IMR-90 (cell line): ENCODE measurements around the gene AKAP3. TPM values are rescaled to one million over a fixed set of nuclear protein-coding genes. Genes with fewer than 3 reads are reported as not detected.

Experiments
- ATAC-seq: fragments of 200-7000 bp; cut with Tn5 transposase; 2 replicates; pipeline ENCODE4 v1.9.1; 2020; ENCODE audit warnings: low read depth, mild to moderate bottlenecking, moderate library complexity
- BruUV-seq: library from RNA; stranded (reverse); fragments of 400-500 nt; replicated peaks from 2 replicates; lab custom pipeline; 2021; lab: Mats Ljungman, UMichigan
- CTCF ChIA-PET: fragments of 300-600 bp; formaldehyde crosslinking; extraction: SDS; loops from one replicate; lab custom pipeline; 2021; ENCODE audit warnings: antibody characterized with exemption; lab: Yijun Ruan, JAX
- POLR2A ChIA-PET: fragments of 300-600 bp; sonication (Branson Sonifier 250); formaldehyde crosslinking; loops from one replicate; lab custom pipeline; 2022; ENCODE audit warnings: antibody characterized with exemption; ENCODE audit not compliant: unreplicated experiment; lab: Charles Lee
- DNase-seq: peaks from one replicate; pipeline ENCODE4 v3.0.0; 2013
- H2AFZ ChIP-seq: replicated peaks from 2 replicates; pipeline ENCODE3; 2013; ENCODE audit warnings: low read length, mild to moderate bottlenecking; ENCODE audit not compliant: poor library complexity
- H2AK5ac ChIP-seq: 2 replicates; pipeline ENCODE4 v1.6.1; 2013; ENCODE audit warnings: low read depth, low read length, inconsistent platforms
- H2AK9ac ChIP-seq: replicated peaks from 2 replicates; pipeline ENCODE3; 2013; ENCODE audit warnings: mild to moderate bottlenecking, low read depth, low read length, moderate library complexity; ENCODE audit not compliant: poor library complexity
- H2BK120ac ChIP-seq: 2 replicates; pipeline ENCODE4 v1.6.1; 2013; ENCODE audit warnings: low read depth, low read length, inconsistent platforms
- H2BK15ac ChIP-seq: 3 replicates; pipeline ENCODE4 v1.6.1; 2013; ENCODE audit warnings: low read depth, low read length, inconsistent platforms
- H2BK20ac ChIP-seq: 2 replicates; pipeline ENCODE4 v1.6.1; 2013; ENCODE audit warnings: low read depth, mild to moderate bottlenecking, inconsistent platforms, low read length, moderate library complexity
- H2BK5ac ChIP-seq: 2 replicates; pipeline ENCODE4 v1.6.1; 2013; ENCODE audit warnings: mild to moderate bottlenecking, low read depth, low read length, inconsistent platforms; ENCODE audit not compliant: poor library complexity, severe bottlenecking
- H3K14ac ChIP-seq: replicated peaks from 2 replicates; pipeline ENCODE4 v1.6.1; 2013; ENCODE audit warnings: low read depth, low read length, inconsistent platforms
- H3K18ac ChIP-seq: 2 replicates; pipeline ENCODE4 v1.6.1; 2013; ENCODE audit warnings: low read depth, low read length, control low read depth
- H3K23ac ChIP-seq: 2 replicates; pipeline ENCODE4 v1.6.1; 2013; ENCODE audit warnings: low read depth, low read length, inconsistent platforms
- H3K27ac ChIP-seq: 2 replicates; pipeline ENCODE4 v1.5.1; 2013; ENCODE audit warnings: mild to moderate bottlenecking, control low read depth, low read length; ENCODE audit not compliant: insufficient read depth
- H3K27me3 ChIP-seq: 2 replicates; pipeline ENCODE4 v1.6.1; 2013; ENCODE audit warnings: low read length; ENCODE audit not compliant: control insufficient read depth, insufficient read depth
- H3K36me3 ChIP-seq: 2 replicates; pipeline ENCODE4 v1.6.1; 2013; ENCODE audit warnings: low read length, mixed read lengths; ENCODE audit not compliant: control insufficient read depth, insufficient read depth
- H3K4ac ChIP-seq: 2 replicates; pipeline ENCODE4 v1.6.1; 2013; ENCODE audit warnings: low read depth, low read length, inconsistent platforms
- H3K4me1 ChIP-seq: 2 replicates; pipeline ENCODE4 v1.6.1; 2013; ENCODE audit warnings: low read length, mixed read lengths; ENCODE audit not compliant: control insufficient read depth, insufficient read depth
- H3K4me2 ChIP-seq: 2 replicates; pipeline ENCODE4 v1.6.1; 2013; ENCODE audit warnings: low read depth, mild to moderate bottlenecking, control low read depth, low read length, moderate library complexity
- H3K4me3 ChIP-seq: 2 replicates; pipeline ENCODE4 v1.5.1; 2013; ENCODE audit warnings: low read depth, mild to moderate bottlenecking, control low read depth, low read length, moderate library complexity; ENCODE audit not compliant: insufficient read depth
- H3K56ac ChIP-seq: 2 replicates; pipeline ENCODE4 v1.6.1; 2013; ENCODE audit warnings: low read length, inconsistent platforms; ENCODE audit not compliant: insufficient read depth; ENCODE audit errors: extremely low read depth
- H3K79me1 ChIP-seq, 2 experiments: 2 replicates each; pipeline ENCODE4 v1.6.1; 2013; ENCODE audit warnings: low read length in 2 of 2, inconsistent platforms in 1 of 2, low read depth in 1 of 2
- H3K9ac ChIP-seq: 2 replicates; pipeline ENCODE4 v1.6.1; 2013; ENCODE audit warnings: low read depth, low read length, control low read depth
- H3K9me1 ChIP-seq: 2 replicates; pipeline ENCODE4 v1.6.1; 2013; ENCODE audit warnings: low read length, inconsistent platforms; ENCODE audit not compliant: insufficient read depth
- H3K9me3 ChIP-seq: 2 replicates; pipeline ENCODE4 v1.6.1; 2013; ENCODE audit warnings: low read length; ENCODE audit not compliant: control insufficient read depth, insufficient read depth
- H4K20me1 ChIP-seq: 2 replicates; pipeline ENCODE4 v1.6.1; 2013; ENCODE audit warnings: low read length, inconsistent platforms; ENCODE audit not compliant: insufficient read depth
- H4K5ac ChIP-seq: 2 replicates; pipeline ENCODE4 v1.6.1; 2013; ENCODE audit warnings: mild to moderate bottlenecking, low read depth, low read length, control low read depth
- H4K8ac ChIP-seq, 2 experiments: 2 replicates each; pipeline ENCODE4 v1.6.1; 2013; ENCODE audit warnings: low read depth in 2 of 2, low read length in 2 of 2, control low read depth in 1 of 2, inconsistent platforms in 1 of 2
- H4K91ac ChIP-seq: 2 replicates; pipeline ENCODE4 v1.6.1; 2013; ENCODE audit warnings: low read depth, low read length, inconsistent platforms; ENCODE audit not compliant: insufficient read depth
- BHLHE40 ChIP-seq: fragments of 150-350 bp; IDR thresholded peaks from 2 replicates; pipeline ENCODE4 v1.6.1; 2016; ENCODE audit warnings: mild to moderate bottlenecking, low read depth, low read length
- CEBPB ChIP-seq: IDR thresholded peaks from 2 replicates; pipeline ENCODE4 v1.6.1; 2012; ENCODE audit warnings: low read depth, low read length, improper control_type of control experiment
- CHD1 ChIP-seq: IDR thresholded peaks from 2 replicates; pipeline ENCODE4 v1.6.1; 2012; ENCODE audit warnings: low read depth, low read length, improper control_type of control experiment
- CTCF ChIP-seq: conservative IDR thresholded peaks from 2 replicates; pipeline ENCODE4 v1.5.1; 2012; ENCODE audit warnings: mild to moderate bottlenecking, low read depth, low read length, improper control_type of control experiment
- FOS ChIP-seq: fragments of 150-350 bp; IDR thresholded peaks from 2 replicates; pipeline ENCODE4 v1.6.1; 2016; ENCODE audit warnings: low read depth, low read length
- MAFK ChIP-seq: IDR thresholded peaks from 2 replicates; pipeline ENCODE4 v1.6.1; 2012; ENCODE audit warnings: low read depth, low read length, improper control_type of control experiment
- MAZ ChIP-seq: IDR thresholded peaks from 2 replicates; pipeline ENCODE4 v1.6.1; 2012; ENCODE audit warnings: low read depth, mild to moderate bottlenecking, low read length, improper control_type of control experiment, moderate library complexity, borderline replicate concordance
- MXI1 ChIP-seq: IDR thresholded peaks from 2 replicates; pipeline ENCODE4 v1.6.1; 2012; ENCODE audit warnings: low read depth, mild to moderate bottlenecking, low read length, moderate library complexity, borderline replicate concordance
- NFE2L2 ChIP-seq: fragments of 150-350 bp; IDR thresholded peaks from 2 replicates; pipeline ENCODE4 v1.6.1; 2016; ENCODE audit warnings: low read depth, mild to moderate bottlenecking, low read length
- POLR2A ChIP-seq: IDR thresholded peaks from 2 replicates; pipeline ENCODE4 v1.6.1; 2012; ENCODE audit warnings: mild to moderate bottlenecking, low read depth, low read length
- RAD21 ChIP-seq: IDR thresholded peaks from 2 replicates; pipeline ENCODE4 v1.6.1; 2012; ENCODE audit warnings: low read length, improper control_type of control experiment
- RCOR1 ChIP-seq: IDR thresholded peaks from 2 replicates; pipeline ENCODE4 v1.6.1; 2012; ENCODE audit warnings: mild to moderate bottlenecking, low read length, improper control_type of control experiment; ENCODE audit not compliant: insufficient replicate concordance
- RFX5 ChIP-seq: IDR thresholded peaks from 2 replicates; pipeline ENCODE4 v1.8.0; 2012; ENCODE audit warnings: low read depth, mild to moderate bottlenecking, low read length, moderate library complexity
- SMC3 ChIP-seq: fragments of 150-350 bp; IDR thresholded peaks from 2 replicates; pipeline ENCODE4 v1.6.1; 2016; ENCODE audit warnings: low read depth, mild to moderate bottlenecking, antibody characterized with exemption, low read length, moderate library complexity
- USF2 ChIP-seq: fragments of 150-350 bp; IDR thresholded peaks from 2 replicates; pipeline ENCODE4 v1.6.1; 2017; ENCODE audit warnings: mild to moderate bottlenecking, antibody characterized with exemption, low read length, low read depth
- WGBS, 2 experiments: methylation state at CpG; one replicate each; pipeline versions ENCODE4 v1.1.5 to v1.1.7; 2013; ENCODE audit warnings: missing lambda C conversion rate in 2 of 2; ENCODE audit not compliant: insufficient read length in 1 of 2; ENCODE audit errors: extremely low coverage in 2 of 2; 5-methylcytosine and 5-hydroxymethylcytosine counted together
- dilution Hi-C: fragments of 300-500 bp; cut with HindIII; formaldehyde crosslinking; loops from one replicate; pipeline ENCODE4 v1.14.3; 2018; ENCODE audit warnings: low sequenced_read_pairs; ENCODE audit not compliant: unreplicated experiment
- in situ Hi-C: fragments of 300-500 bp; cut with MboI; formaldehyde crosslinking; loops from 3 replicates; pipeline ENCODE4 v1.14.3; 2019; ENCODE audit warnings: low sequenced_read_pairs, inconsistent platforms, mixed read lengths
- intact Hi-C: fragments of 100-400 bp; cut with micrococcal nuclease; formaldehyde crosslinking; loops from 2 replicates; pipeline ENCODE4 v1.10.0; 2022
- polyA plus RNA-seq, 3 experiments: library from polyadenylated mRNA; depleted of rRNA; stranded (reverse); fragments of >200 nt; gene quantifications; 2 replicates each; pipeline ENCODE4 v1.2.3, GENCODE V29; 2012; ENCODE audit warnings: low replicate concordance in 1 of 3
- total RNA-seq: library from RNA; depleted of rRNA; stranded (reverse); fragments of >200 nt; gene quantifications from 2 replicates; pipeline ENCODE4 v1.2.3, GENCODE V29; 2012
- TF ChIP-seq, protein P1 (sequence below): fragments of 150-350 bp; IDR thresholded peaks from 2 replicates; pipeline ENCODE4 v1.6.1; 2016; ENCODE audit warnings: low read depth, mild to moderate bottlenecking, low read length, moderate library complexity, borderline replicate concordance

AKAP3 gene
- total and polyA plus RNA-seq, 2 of the 4 experiments (the other 2 are of a cell fraction), result 0.54 to 0.55 TPM

DNA sequence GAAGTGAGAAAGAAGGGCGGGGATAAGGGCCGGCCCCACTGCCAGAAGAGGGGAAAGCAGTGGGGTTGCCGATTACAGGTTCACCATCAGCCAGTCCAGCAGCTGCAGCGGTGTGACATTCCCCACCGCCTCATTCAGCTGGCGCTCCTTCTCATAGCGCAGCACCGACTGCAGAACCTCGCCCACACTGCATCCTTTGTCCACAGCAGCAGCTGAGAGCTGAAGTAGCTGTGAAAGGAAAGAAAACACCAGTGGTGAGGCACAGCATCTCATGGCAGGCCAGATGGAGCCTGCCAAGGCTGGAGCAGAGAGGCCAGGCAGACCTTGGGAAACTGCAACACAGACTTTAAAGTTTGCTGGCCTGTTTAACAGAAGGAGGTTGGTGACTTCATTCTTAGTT is 33.2 kb downstream of the AKAP3 start:
- TF ChIP-seq CTCF (no peak), BHLHE40 (no peak), RFX5 (no peak), MAZ (no peak), POLR2A (no peak), CEBPB (no peak), FOS (no peak), MXI1 (no peak), MAFK (no peak), RAD21 (no peak), CHD1 (no peak), SMC3 (no peak), USF2 (no peak), NFE2L2 (no peak), RCOR1 (no peak)
- TF ChIP-seq, protein P1, sequence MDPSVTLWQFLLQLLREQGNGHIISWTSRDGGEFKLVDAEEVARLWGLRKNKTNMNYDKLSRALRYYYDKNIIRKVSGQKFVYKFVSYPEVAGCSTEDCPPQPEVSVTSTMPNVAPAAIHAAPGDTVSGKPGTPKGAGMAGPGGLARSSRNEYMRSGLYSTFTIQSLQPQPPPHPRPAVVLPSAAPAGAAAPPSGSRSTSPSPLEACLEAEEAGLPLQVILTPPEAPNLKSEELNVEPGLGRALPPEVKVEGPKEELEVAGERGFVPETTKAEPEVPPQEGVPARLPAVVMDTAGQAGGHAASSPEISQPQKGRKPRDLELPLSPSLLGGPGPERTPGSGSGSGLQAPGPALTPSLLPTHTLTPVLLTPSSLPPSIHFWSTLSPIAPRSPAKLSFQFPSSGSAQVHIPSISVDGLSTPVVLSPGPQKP, result no peak
- H3K4me1 ChIP-seq, result no peaks in the 10 kb centered on the region
- H4K20me1 ChIP-seq, result no peaks in the 10 kb centered on the region
- intact Hi-C loops (no loop called here), dilution Hi-C loops (no loop called here), in situ Hi-C loops (no loop called here)
- no peaks in the 10 kb centered on the region for H3K9me1 ChIP-seq
- H2BK15ac ChIP-seq, result no peak overlapping the region
- H3K23ac ChIP-seq, result no peak overlapping the region
- no peak overlapping the region for H3K14ac ChIP-seq
- no peak overlapping the region for H3K4me3 ChIP-seq
- DNase-seq (no peak), ATAC-seq (no peak)
- H2BK20ac ChIP-seq, result no peak overlapping the region
- no peak overlapping the region for H4K91ac ChIP-seq
- H3K4ac ChIP-seq, result no peak overlapping the region
- no peak overlapping the region for H2AK9ac ChIP-seq
- H3K18ac ChIP-seq, result no peak overlapping the region
- H3K56ac ChIP-seq, result no peak overlapping the region
- H2AK5ac ChIP-seq, result no peak overlapping the region
- no peak overlapping the region for H3K27ac ChIP-seq
- no peak overlapping the region for H4K8ac ChIP-seq
- H3K27me3 ChIP-seq, result no peaks in the 10 kb centered on the region
- 70% methylated on average over 2 of the region's 9 CpGs; no CpG with 5 or more reads in 1 of the 2 experiments for WGBS, 2 experiments
- no peak overlapping the region for H4K5ac ChIP-seq
- ChIA-PET CTCF (no interaction called here), POLR2A (interaction anchor here (0.6 kb wide), 1 partner anchor 77 kb away, joined by 3 read pairs; the partner anchor contains the start of gene RAD51AP1)
- no peak overlapping the region for H2BK120ac ChIP-seq
- H2AFZ ChIP-seq, result no peak overlapping the region
- no TSS peak for BruUV-seq
- peaks cover 13% of the 10 kb centered on the region for H3K36me3 ChIP-seq
- no peak overlapping the region for H3K4me2 ChIP-seq
- no peak overlapping the region for H3K9ac ChIP-seq
- H3K9me3 ChIP-seq, result no peaks in the 10 kb centered on the region
- H3K79me1 ChIP-seq, result no peaks in the 10 kb centered on the region
- H2BK5ac ChIP-seq, result no peak overlapping the region
